HCT116 (cell line): ENCODE measurements around the gene PRODH. TPM values are rescaled to one million over a fixed set of nuclear protein-coding genes. Genes with fewer than 3 reads are reported as not detected.

Experiments used
- ATAC-seq: fragments of 200-7000 bp; cut with Tn5 transposase; 2 replicates; pipeline ENCODE4 v1.9.1; 2020; ENCODE audit warnings: mild to moderate bottlenecking, moderate library complexity
- BruUV-seq: library from RNA; stranded (reverse); fragments of 400-500 nt; replicated peaks from 2 replicates; lab custom pipeline; 2021; lab: Mats Ljungman, UMichigan
- CTCF ChIA-PET: fragments of 300-600 bp; sonication (Branson Sonifier 250); formaldehyde crosslinking; loops from one replicate; lab custom pipeline; 2021; ENCODE audit warnings: antibody characterized with exemption; lab: Charles Lee
- POLR2A ChIA-PET: fragments of 300-600, 350-600 bp; sonication (Branson Sonifier 250); formaldehyde crosslinking; loops from one replicate; lab custom pipeline; 2021; ENCODE audit warnings: antibody characterized with exemption; lab: Charles Lee
- RAD21 ChIA-PET, 2 experiments: fragments of 300-600 bp; sonication (Branson Sonifier 250); formaldehyde crosslinking; loops; one replicate each; lab custom pipeline; 2023; ENCODE audit warnings: low total read pairs in 2 of 2; ENCODE audit not compliant: uncharacterized antibody in 2 of 2, unreplicated experiment in 2 of 2, low non-redundant PET in 1 of 2; lab: Charles Lee
- DNase-seq: peaks from one replicate; pipeline ENCODE4 v3.0.0-alpha.2; 2010; ENCODE audit warnings: low read depth, low spot score
- H2AFZ ChIP-seq: fragments of 200-600 bp; shearing (Covaris generic), sonication (generic); 2 replicates; pipeline ENCODE4 v1.6.1; 2017; ENCODE audit warnings: low read depth, mixed run types, mixed read lengths, antibody characterized with exemption, low read length; ENCODE audit not compliant: poor library complexity, severe bottlenecking
- H3K27ac ChIP-seq: 2 replicates; pipeline ENCODE4 v1.5.1; 2012; ENCODE audit warnings: low read depth, low read length
- H3K27me3 ChIP-seq: fragments of 200-600 bp; sonication (generic); 2 replicates; pipeline ENCODE4 v1.6.1; 2016; ENCODE audit warnings: mixed run types, low read length, mixed read lengths; ENCODE audit not compliant: insufficient read depth
- H3K36me3 ChIP-seq, 2 experiments: fragments of 200-500 bp in 1 of 2; fragments of 200-600 bp in 1 of 2; sonication (Bioruptor generic) in 1 of 2; sonication (generic) in 1 of 2; 2 replicates each; pipeline versions ENCODE4 v1.5.1 to v1.6.1; 2014 to 2016; ENCODE audit warnings: low read length in 2 of 2, inconsistent platforms in 1 of 2, mixed read lengths in 1 of 2, mixed run types in 1 of 2; ENCODE audit not compliant: insufficient read depth in 2 of 2, control insufficient read depth in 1 of 2
- H3K4me1 ChIP-seq, 2 experiments: fragments of 200-600 bp in 1 of 2; sonication (generic) in 1 of 2; 2 replicates each; pipeline versions ENCODE4 v1.5.1 to v1.6.1; 2012 to 2017; ENCODE audit warnings: low read length in 2 of 2, inconsistent platforms in 1 of 2, mild to moderate bottlenecking in 1 of 2, mixed read lengths in 1 of 2, mixed run types in 1 of 2, moderate library complexity in 1 of 2; ENCODE audit not compliant: insufficient read depth in 2 of 2, control insufficient read depth in 1 of 2
- H3K4me2 ChIP-seq: fragments of 200-600 bp; sonication (generic); 2 replicates; pipeline ENCODE4 v1.6.1; 2017; ENCODE audit warnings: mixed run types, low read length, mixed read lengths
- H3K4me3 ChIP-seq, 2 experiments: fragments of 200-600 bp in 1 of 2; sonication (generic) in 1 of 2; replicated peaks in 1 of 2; 2 replicates each; pipeline ENCODE4 v1.5.1; 2011 to 2016; ENCODE audit warnings: low read length in 2 of 2, control low read depth in 1 of 2, low read depth in 1 of 2, mild to moderate bottlenecking in 1 of 2, mixed read lengths in 1 of 2, mixed run types in 1 of 2
- H3K79me2 ChIP-seq: fragments of 200-600 bp; sonication (generic); 2 replicates; pipeline ENCODE4 v1.6.1; 2017; ENCODE audit warnings: mild to moderate bottlenecking, mixed run types, low read length, moderate library complexity, mixed read lengths; ENCODE audit not compliant: insufficient read depth
- H3K9ac ChIP-seq: fragments of 200-600 bp; sonication (generic); 2 replicates; pipeline ENCODE4 v1.6.1; 2016; ENCODE audit warnings: low read length, mixed read lengths
- H3K9me2 ChIP-seq: fragments of 200-600 bp; sonication (generic), shearing (Covaris generic); 2 replicates; pipeline ENCODE4 v1.6.1; 2017; ENCODE audit warnings: mixed run types, mild to moderate bottlenecking, moderate library complexity; ENCODE audit not compliant: insufficient read depth
- H3K9me3 ChIP-seq, 2 experiments: fragments of 200-500 bp in 1 of 2; fragments of 200-600 bp in 1 of 2; sonication (Bioruptor generic) in 1 of 2; sonication (generic) in 1 of 2; 2 replicates each; pipeline ENCODE4 v1.6.1; 2014 to 2017; ENCODE audit warnings: low read length in 2 of 2, mixed read lengths in 2 of 2, inconsistent platforms in 1 of 2, low read depth in 1 of 2, mild to moderate bottlenecking in 1 of 2, mixed run types in 1 of 2, moderate library complexity in 1 of 2; ENCODE audit not compliant: control insufficient read depth in 1 of 2, insufficient read depth in 1 of 2
- H4K20me1 ChIP-seq: fragments of 200-600 bp; sonication (generic), shearing (Covaris generic); 2 replicates; pipeline ENCODE4 v1.6.1; 2017; ENCODE audit warnings: mixed run types, mild to moderate bottlenecking, moderate library complexity; ENCODE audit not compliant: insufficient read depth
- EGR1 ChIP-seq: IDR thresholded peaks from 2 replicates; pipeline ENCODE4 v1.6.1; 2012; ENCODE audit warnings: low read depth
- FOSL1 ChIP-seq: IDR thresholded peaks from 2 replicates; pipeline ENCODE4 v1.6.1; 2012; ENCODE audit warnings: low read depth
- JUND ChIP-seq: IDR thresholded peaks from 2 replicates; pipeline ENCODE4 v1.6.1; 2012
- POLR2AphosphoS5 ChIP-seq: IDR thresholded peaks from 2 replicates; pipeline ENCODE4 v1.6.1; 2011; ENCODE audit warnings: mild to moderate bottlenecking, low read depth, low read length, moderate library complexity
- SIN3A ChIP-seq: IDR thresholded peaks from 2 replicates; pipeline ENCODE4 v1.6.1; 2012; ENCODE audit warnings: low read depth
- TCF7L2 ChIP-seq: IDR thresholded peaks from 2 replicates; pipeline ENCODE4 v1.7.0; 2011; ENCODE audit warnings: borderline replicate concordance, inconsistent platforms; ENCODE audit not compliant: insufficient read depth, insufficient read length; ENCODE audit errors: extremely low read depth
- YY1 ChIP-seq: IDR thresholded peaks from 2 replicates; pipeline ENCODE4 v1.6.1; 2011; ENCODE audit warnings: low read length, low read depth, moderate library complexity, mild to moderate bottlenecking; ENCODE audit not compliant: insufficient replicate concordance; ENCODE audit errors: extremely low read depth
- ZFX ChIP-seq: fragments of 450-650 bp; IDR thresholded peaks from 2 replicates; pipeline ENCODE4 v1.6.1; 2017
- ZNF274 ChIP-seq: fragments of 200-500 bp; sonication (Bioruptor generic); IDR thresholded peaks from 2 replicates; pipeline ENCODE4 v1.6.1; 2014; ENCODE audit warnings: mild to moderate bottlenecking, low read depth, low read length, inconsistent platforms
- intact Hi-C: fragments of 100-400 bp; cut with micrococcal nuclease; formaldehyde crosslinking; loops from 2 replicates; pipeline ENCODE4 v1.10.0; 2022
- total RNA-seq: library from RNA; stranded (reverse); gene quantifications from one replicate; pipeline ENCODE4 v1.2.1, GENCODE V29; 2021; ENCODE audit not compliant: unreplicated experiment
- TF ChIP-seq, protein P1 (sequence below), 3 experiments: fragments of 200-600 bp in 1 of 3; sonication (generic) in 1 of 3; IDR thresholded peaks in 2 of 3; conservative IDR thresholded peaks in 1 of 3; 2 replicates each; pipeline ENCODE4 v1.5.1; 2012 to 2017; ENCODE audit warnings: low read depth in 2 of 3, low read length in 2 of 3, antibody characterized with exemption in 1 of 3, borderline replicate concordance in 1 of 3, control low read depth in 1 of 3, mild to moderate bottlenecking in 1 of 3, mixed read lengths in 1 of 3, mixed run types in 1 of 3, moderate library complexity in 1 of 3; ENCODE audit not compliant: insufficient read depth in 1 of 3
- TF ChIP-seq, protein P2 (sequence below): IDR thresholded peaks from 2 replicates; pipeline ENCODE4 v1.6.1; 2012; ENCODE audit warnings: low read depth

PRODH gene
- total RNA-seq, 1 experiment from 2014 or later = 3.2 TPM

DNA sequence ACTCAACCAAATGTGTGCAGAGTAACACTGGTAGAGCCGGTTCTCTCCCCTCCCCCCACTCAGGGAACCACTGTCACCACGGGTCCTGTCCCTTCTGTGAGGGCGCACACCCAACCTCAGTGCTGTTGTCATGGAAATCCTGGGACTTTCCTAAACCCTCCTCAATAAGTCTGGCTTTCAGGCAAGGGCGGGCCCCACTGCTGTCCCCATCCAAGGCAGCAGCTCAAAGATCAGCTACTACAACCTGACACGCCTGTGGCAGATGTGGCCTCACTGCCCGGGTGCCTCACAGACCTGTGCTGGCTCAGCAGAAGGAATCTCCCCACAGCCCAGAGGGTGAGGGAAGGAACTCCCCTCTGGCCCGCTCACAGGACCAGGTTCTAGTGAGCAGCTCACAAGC lies 2.2 kb downstream of the PRODH start (continued):
- TF ChIP-seq YY1 (no peak), EGR1 (no peak)

DNA sequence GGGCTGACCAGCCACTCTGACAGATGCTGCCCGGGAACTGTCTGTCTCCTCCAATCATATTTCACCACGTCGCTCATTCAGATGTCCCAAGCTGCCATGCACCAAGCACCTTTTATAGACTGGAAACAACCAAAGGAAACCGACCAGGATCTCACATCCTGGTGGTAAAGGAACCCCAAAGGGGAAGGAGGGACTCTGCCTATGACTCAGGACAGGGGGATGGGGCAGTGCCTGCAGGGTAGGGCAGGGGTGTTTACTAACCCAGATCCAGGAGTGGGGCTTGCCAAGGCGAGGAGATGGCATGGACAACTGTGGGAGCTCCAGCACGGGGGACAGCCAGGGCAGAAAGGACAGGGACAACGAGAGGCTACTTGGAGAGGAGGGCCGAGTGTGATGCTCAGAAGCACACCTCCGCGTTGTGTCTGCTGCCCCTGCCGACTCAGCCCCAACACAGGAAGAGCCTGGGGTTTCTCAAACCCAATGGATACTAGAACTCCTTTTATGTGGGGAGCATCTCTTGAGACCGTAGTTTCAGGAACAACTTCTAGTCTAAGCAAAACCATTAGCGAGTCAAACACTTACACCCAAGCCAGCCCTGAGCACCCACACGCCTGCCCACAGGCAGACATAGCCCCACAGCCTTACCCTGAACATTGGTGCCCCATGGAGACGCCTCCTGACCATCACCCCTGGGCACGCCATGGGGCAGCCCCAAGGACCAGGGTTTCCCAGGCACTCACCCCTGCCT lies 4.0 kb downstream of the PRODH start:
- Histone ChIP-seq H3K79me2 (no peaks in the 10 kb centered on the region), H3K36me3 (no peaks in the 10 kb centered on the region), H4K20me1 (no peaks in the 10 kb centered on the region), H3K4me1 (no peaks in the 10 kb centered on the region), H2AFZ (no peak overlapping the region), H3K4me2 (no peak overlapping the region), H3K9ac (no peak overlapping the region), H3K4me3 (no peak overlapping the region), H3K27ac (no peak overlapping the region), H3K9me3 (no peaks in the 10 kb centered on the region), H3K27me3 (no peaks in the 10 kb centered on the region), H3K9me2 (no peaks in the 10 kb centered on the region)
- TF ChIP-seq TCF7L2 = no peak
- no peak for TF ChIP-seq ZNF274
- TF ChIP-seq YY1 = no peak
- TF ChIP-seq SIN3A = no peak
- TF ChIP-seq, protein P1, sequence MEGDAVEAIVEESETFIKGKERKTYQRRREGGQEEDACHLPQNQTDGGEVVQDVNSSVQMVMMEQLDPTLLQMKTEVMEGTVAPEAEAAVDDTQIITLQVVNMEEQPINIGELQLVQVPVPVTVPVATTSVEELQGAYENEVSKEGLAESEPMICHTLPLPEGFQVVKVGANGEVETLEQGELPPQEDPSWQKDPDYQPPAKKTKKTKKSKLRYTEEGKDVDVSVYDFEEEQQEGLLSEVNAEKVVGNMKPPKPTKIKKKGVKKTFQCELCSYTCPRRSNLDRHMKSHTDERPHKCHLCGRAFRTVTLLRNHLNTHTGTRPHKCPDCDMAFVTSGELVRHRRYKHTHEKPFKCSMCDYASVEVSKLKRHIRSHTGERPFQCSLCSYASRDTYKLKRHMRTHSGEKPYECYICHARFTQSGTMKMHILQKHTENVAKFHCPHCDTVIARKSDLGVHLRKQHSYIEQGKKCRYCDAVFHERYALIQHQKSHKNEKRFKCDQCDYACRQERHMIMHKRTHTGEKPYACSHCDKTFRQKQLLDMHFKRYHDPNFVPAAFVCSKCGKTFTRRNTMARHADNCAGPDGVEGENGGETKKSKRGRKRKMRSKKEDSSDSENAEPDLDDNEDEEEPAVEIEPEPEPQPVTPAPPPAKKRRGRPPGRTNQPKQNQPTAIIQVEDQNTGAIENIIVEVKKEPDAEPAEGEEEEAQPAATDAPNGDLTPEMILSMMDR (IDR thresholded peaks at IDR 0.05 in 2 of 3, conservative IDR thresholded peaks at IDR 0.05 in 1 of 3; ENCODE audit: borderline replicate concordance in 1 of 3, insufficient read depth in 1 of 3, low read depth in 2 of 3, low read length in 2 of 3) = no peak
- TF ChIP-seq FOSL1 = no peak
- no peak for TF ChIP-seq ZFX
- TF ChIP-seq, protein P2, sequence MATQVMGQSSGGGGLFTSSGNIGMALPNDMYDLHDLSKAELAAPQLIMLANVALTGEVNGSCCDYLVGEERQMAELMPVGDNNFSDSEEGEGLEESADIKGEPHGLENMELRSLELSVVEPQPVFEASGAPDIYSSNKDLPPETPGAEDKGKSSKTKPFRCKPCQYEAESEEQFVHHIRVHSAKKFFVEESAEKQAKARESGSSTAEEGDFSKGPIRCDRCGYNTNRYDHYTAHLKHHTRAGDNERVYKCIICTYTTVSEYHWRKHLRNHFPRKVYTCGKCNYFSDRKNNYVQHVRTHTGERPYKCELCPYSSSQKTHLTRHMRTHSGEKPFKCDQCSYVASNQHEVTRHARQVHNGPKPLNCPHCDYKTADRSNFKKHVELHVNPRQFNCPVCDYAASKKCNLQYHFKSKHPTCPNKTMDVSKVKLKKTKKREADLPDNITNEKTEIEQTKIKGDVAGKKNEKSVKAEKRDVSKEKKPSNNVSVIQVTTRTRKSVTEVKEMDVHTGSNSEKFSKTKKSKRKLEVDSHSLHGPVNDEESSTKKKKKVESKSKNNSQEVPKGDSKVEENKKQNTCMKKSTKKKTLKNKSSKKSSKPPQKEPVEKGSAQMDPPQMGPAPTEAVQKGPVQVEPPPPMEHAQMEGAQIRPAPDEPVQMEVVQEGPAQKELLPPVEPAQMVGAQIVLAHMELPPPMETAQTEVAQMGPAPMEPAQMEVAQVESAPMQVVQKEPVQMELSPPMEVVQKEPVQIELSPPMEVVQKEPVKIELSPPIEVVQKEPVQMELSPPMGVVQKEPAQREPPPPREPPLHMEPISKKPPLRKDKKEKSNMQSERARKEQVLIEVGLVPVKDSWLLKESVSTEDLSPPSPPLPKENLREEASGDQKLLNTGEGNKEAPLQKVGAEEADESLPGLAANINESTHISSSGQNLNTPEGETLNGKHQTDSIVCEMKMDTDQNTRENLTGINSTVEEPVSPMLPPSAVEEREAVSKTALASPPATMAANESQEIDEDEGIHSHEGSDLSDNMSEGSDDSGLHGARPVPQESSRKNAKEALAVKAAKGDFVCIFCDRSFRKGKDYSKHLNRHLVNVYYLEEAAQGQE = no peak
- no peak for TF ChIP-seq POLR2AphosphoS5
- no peak for TF ChIP-seq JUND
- intact Hi-C loops = no loop called here
- ChIA-PET POLR2A (no interaction called here), CTCF (no interaction called here), RAD21 (no interaction called here)
- no peak for DNase-seq
- no peak for ATAC-seq
- BruUV-seq = no TSS peak
